ENCODE data around the gene PTGFRN.

Gene PTGFRN

DNA sequence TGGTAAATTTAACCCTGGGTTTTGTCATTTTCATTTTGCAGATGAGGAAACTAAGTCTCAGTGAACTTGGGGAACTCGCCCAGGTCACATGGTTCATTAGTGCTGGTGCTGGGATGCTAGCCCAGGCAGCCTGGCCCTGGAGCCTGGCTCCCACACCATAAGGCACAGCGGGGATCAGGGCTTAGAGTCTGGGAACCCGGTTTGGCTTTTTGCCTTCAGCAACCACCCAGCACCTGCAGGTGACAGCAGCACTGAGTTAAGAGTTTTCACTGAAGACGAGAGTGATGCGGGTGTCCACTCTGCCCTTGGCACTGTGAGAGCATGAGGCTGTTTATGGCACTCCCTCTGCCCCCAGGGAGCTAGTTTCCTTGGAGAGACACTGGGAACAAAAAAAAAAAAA lies 73.4 kb downstream of the PTGFRN start:
- Histone ChIP-seq H3K27ac (ENCODE audit: insufficient read depth in 1 of 2, low read depth in 1 of 2, low read length in 2 of 2, poor library complexity in 1 of 2, severe bottlenecking in 2 of 2) (no peak overlapping the region), H3K9me3 (ENCODE audit: control extremely low read depth in 1 of 5, control insufficient read depth in 4 of 5, insufficient read depth in 2 of 5, low read depth in 1 of 5, low read length in 4 of 5) (no peaks in the 10 kb centered on the region), H3K27me3 (replicated peaks in 2 of 5; ENCODE audit: control insufficient read depth in 4 of 5, insufficient read depth in 5 of 5, low read length in 4 of 5) (no peaks in the 10 kb centered on the region), H3K36me3 (ENCODE audit: control insufficient read depth in 4 of 4, insufficient read depth in 4 of 4, low read length in 3 of 4) (no peaks in the 10 kb centered on the region), H3K4me1 (ENCODE audit: control extremely low read depth in 1 of 4, control insufficient read depth in 4 of 4, insufficient read depth in 4 of 4, low read length in 3 of 4) (peaks cover 2 to 19% (median 15%) of the 10 kb centered on the region in 4 experiments), H3K4me3 (ENCODE audit: control insufficient read depth in 1 of 7, extremely low read depth in 1 of 7, insufficient read depth in 4 of 7, low read depth in 2 of 7, low read length in 6 of 7) (no peak overlapping the region)
- ChIA-PET CTCF (no interaction called here), POLR2A (no interaction called here)
- no peak for DNase-seq
- WGBS (ENCODE audit: insufficient coverage): 100% methylated on average over 3 of the region's 5 CpGs

DNA sequence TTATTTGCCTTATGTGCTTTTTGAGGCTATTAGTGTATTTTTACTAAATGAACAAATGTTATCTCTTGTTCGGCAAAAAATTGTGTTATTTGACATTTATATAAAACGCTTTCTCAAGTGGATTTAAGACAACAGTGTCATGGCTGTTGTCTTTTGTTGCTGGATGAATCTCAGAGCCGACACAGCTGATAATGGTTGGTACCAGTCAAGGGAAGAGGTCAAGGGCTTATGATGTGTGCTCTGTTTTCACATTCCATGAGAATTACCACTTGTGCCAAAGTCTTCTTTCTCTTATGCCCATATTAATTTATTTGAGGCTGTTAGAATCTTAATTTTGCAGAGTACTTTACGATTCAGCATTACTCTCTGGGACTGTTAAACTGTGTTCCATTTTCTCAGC lies 74.0 kb downstream of the PTGFRN start:
- POLR2A ChIA-PET: no interaction called here
- Histone ChIP-seq H3K27ac (ENCODE audit: insufficient read depth in 1 of 2, low read depth in 1 of 2, low read length in 2 of 2, poor library complexity in 1 of 2, severe bottlenecking in 2 of 2) (no peak overlapping the region), H3K27me3 (replicated peaks in 2 of 5; ENCODE audit: control insufficient read depth in 4 of 5, insufficient read depth in 5 of 5, low read length in 4 of 5) (no peaks in the 10 kb centered on the region), H3K9me3 (ENCODE audit: control extremely low read depth in 1 of 5, control insufficient read depth in 4 of 5, insufficient read depth in 2 of 5, low read depth in 1 of 5, low read length in 4 of 5) (no peaks in the 10 kb centered on the region), H3K4me1 (ENCODE audit: control extremely low read depth in 1 of 4, control insufficient read depth in 4 of 4, insufficient read depth in 4 of 4, low read length in 3 of 4) (peaks cover 2 to 19% (median 15%) of the 10 kb centered on the region in 4 experiments), H3K36me3 (ENCODE audit: control insufficient read depth in 4 of 4, insufficient read depth in 4 of 4, low read length in 3 of 4) (no peaks in the 10 kb centered on the region), H3K4me3 (ENCODE audit: control insufficient read depth in 1 of 7, extremely low read depth in 1 of 7, insufficient read depth in 4 of 7, low read depth in 2 of 7, low read length in 6 of 7) (no peak overlapping the region)
- CTCF ChIA-PET: interaction anchor here (1.0 to 1.2 kb wide), 2 partner anchors 27 to 210 kb away, joined by 3 to 4 read pairs; no protein-coding TSS in a partner anchor
- DNase-seq: no peak
- WGBS (ENCODE audit: insufficient coverage): 100% methylated on average over 2 of the region's 4 CpGs

DNA sequence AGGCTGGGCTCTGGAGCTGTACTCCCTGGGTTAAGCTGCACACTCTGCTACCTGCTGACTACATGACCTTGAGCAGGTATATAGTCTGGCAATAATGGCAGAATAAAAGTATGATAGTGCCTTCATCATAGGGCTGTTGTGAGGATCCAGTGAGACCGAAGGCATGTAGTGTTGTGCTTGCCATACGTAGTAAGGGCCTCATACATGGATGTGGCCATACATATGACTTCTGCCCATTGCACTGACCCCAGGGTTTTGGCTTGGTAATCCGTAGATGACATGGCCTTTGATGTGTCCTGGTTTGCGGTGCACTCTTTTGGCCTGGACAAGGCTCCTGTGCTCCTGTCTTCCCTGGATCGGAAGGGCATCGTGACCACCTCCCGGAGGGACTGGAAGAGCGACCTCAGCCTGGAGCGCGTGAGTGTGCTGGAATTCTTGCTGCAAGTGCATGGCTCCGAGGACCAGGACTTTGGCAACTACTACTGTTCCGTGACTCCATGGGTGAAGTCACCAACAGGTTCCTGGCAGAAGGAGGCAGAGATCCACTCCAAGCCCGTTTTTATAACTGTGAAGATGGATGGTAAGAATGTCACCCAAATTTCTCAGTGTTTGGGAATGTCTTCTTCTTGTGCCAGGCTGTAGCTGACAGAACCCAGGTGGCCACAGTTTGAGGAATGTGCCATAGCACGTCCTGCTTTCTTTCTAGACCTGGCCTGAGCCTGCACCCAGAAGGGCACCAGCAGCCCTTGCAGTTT lies 74.9 kb downstream of the PTGFRN start:
- POLR2A ChIA-PET: no interaction called here
- CTCF ChIA-PET: interaction anchor here (1.0 to 1.2 kb wide), 2 partner anchors 26 to 211 kb away, joined by 3 to 4 read pairs; no protein-coding TSS in a partner anchor

DNA sequence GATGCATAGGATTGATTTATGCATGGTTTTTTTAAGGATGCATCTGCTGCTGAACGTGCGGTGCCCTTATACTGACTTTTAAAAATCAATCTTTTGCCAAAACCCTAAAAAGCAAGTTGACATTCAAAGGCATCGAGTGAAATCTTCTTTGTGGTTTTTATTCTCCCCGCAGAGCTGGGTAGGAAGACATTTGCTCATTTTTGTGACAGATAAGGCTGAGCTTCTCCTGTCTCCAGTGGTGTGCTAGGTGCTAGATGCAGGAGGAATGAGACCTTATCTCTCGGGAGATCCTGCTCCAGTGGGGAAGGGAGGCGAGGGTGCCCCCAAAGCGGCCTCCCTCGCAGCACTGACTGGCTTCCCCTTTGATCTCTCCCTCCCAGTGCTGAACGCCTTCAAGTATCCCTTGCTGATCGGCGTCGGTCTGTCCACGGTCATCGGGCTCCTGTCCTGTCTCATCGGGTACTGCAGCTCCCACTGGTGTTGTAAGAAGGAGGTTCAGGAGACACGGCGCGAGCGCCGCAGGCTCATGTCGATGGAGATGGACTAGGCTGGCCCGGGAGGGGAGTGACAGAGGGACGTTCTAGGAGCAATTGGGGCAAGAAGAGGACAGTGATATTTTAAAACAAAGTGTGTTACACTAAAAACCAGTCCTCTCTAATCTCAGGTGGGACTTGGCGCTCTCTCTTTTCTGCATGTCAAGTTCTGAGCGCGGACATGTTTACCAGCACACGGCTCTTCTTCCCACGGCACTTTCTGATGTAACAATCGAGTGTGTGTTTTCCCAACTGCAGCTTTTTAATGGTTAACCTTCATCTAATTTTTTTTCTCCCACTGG lies 76.9 kb downstream of the PTGFRN start:
- Histone ChIP-seq H3K4me3 (ENCODE audit: control insufficient read depth in 1 of 7, extremely low read depth in 1 of 7, insufficient read depth in 4 of 7, low read depth in 2 of 7, low read length in 6 of 7) (no peak overlapping the region), H3K4me1 (ENCODE audit: control extremely low read depth in 1 of 4, control insufficient read depth in 4 of 4, insufficient read depth in 4 of 4, low read length in 3 of 4) (peaks cover 2 to 28% (median 18%) of the 10 kb centered on the region in 4 experiments), H3K36me3 (ENCODE audit: control insufficient read depth in 4 of 4, insufficient read depth in 4 of 4, low read length in 3 of 4) (no peaks in the 10 kb centered on the region), H3K27me3 (replicated peaks in 2 of 5; ENCODE audit: control insufficient read depth in 4 of 5, insufficient read depth in 5 of 5, low read length in 4 of 5) (no peaks in the 10 kb centered on the region), H3K27ac (ENCODE audit: insufficient read depth in 1 of 2, low read depth in 1 of 2, low read length in 2 of 2, poor library complexity in 1 of 2, severe bottlenecking in 2 of 2) (no peak overlapping the region), H3K9me3 (ENCODE audit: control extremely low read depth in 1 of 5, control insufficient read depth in 4 of 5, insufficient read depth in 2 of 5, low read depth in 1 of 5, low read length in 4 of 5) (no peaks in the 10 kb centered on the region)
- POLR2A ChIA-PET: interaction anchor here (0.8 kb wide), 1 partner anchor 17 kb away, joined by 4 read pairs; no protein-coding TSS in a partner anchor
- DNase-seq: peak in 2 of 3 donors; percentile 67 to 82
- CTCF ChIA-PET: interaction anchor here (0.6 to 1.8 kb wide), 5 partner anchors 11 to 86 kb away, joined by 3 to 4 read pairs (median 3); no protein-coding TSS in a partner anchor
- WGBS (ENCODE audit: insufficient coverage): 71% methylated on average over 15 of the region's 29 CpGs

More for the DNA sequence above, 74.9 kb downstream of the PTGFRN start:
- H3K9me3 ChIP-seq (ENCODE audit: control extremely low read depth in 1 of 5, control insufficient read depth in 4 of 5, insufficient read depth in 2 of 5, low read depth in 1 of 5, low read length in 4 of 5): no peaks in the 10 kb centered on the region
- no peaks in the 10 kb centered on the region for H3K27me3 ChIP-seq (replicated peaks in 2 of 5; ENCODE audit: control insufficient read depth in 4 of 5, insufficient read depth in 5 of 5, low read length in 4 of 5)
- DNase-seq: no peak
- peaks cover 2 to 19% (median 15%) of the 10 kb centered on the region in 4 experiments for H3K4me1 ChIP-seq (ENCODE audit: control extremely low read depth in 1 of 4, control insufficient read depth in 4 of 4, insufficient read depth in 4 of 4, low read length in 3 of 4)
- H3K4me3 ChIP-seq (ENCODE audit: control insufficient read depth in 1 of 7, extremely low read depth in 1 of 7, insufficient read depth in 4 of 7, low read depth in 2 of 7, low read length in 6 of 7): no peak overlapping the region
- no peak overlapping the region for H3K27ac ChIP-seq (ENCODE audit: insufficient read depth in 1 of 2, low read depth in 1 of 2, low read length in 2 of 2, poor library complexity in 1 of 2, severe bottlenecking in 2 of 2)
- 98% methylated on average over 14 of the region's 14 CpGs for WGBS (ENCODE audit: insufficient coverage)
- H3K36me3 ChIP-seq (ENCODE audit: control insufficient read depth in 4 of 4, insufficient read depth in 4 of 4, low read length in 3 of 4): no peaks in the 10 kb centered on the region

DNA sequence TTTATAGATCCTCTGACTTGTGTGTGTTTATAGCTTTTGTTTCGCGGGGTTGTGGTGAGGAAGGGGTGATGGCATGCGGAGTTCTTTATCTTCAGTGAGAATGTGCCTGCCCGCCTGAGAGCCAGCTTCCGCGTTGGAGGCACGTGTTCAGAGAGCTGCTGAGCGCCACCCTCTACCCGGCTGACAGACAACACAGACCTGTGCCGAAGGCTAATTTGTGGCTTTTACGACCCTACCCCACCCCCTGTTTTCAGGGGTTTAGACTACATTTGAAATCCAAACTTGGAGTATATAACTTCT lies 77.5 kb downstream of the PTGFRN start:
- H3K36me3 ChIP-seq (ENCODE audit: control insufficient read depth in 4 of 4, insufficient read depth in 4 of 4, low read length in 3 of 4): no peaks in the 10 kb centered on the region
- WGBS (ENCODE audit: insufficient coverage): 33% methylated on average over 9 of the region's 11 CpGs
- no peaks in the 10 kb centered on the region for H3K9me3 ChIP-seq (ENCODE audit: control extremely low read depth in 1 of 5, control insufficient read depth in 4 of 5, insufficient read depth in 2 of 5, low read depth in 1 of 5, low read length in 4 of 5)
- H3K4me3 ChIP-seq (ENCODE audit: control insufficient read depth in 1 of 7, extremely low read depth in 1 of 7, insufficient read depth in 4 of 7, low read depth in 2 of 7, low read length in 6 of 7): no peak overlapping the region
- DNase-seq: peak in 2 of 3 donors; percentile 61 to 77
- no peak overlapping the region for H3K27ac ChIP-seq (ENCODE audit: insufficient read depth in 1 of 2, low read depth in 1 of 2, low read length in 2 of 2, poor library complexity in 1 of 2, severe bottlenecking in 2 of 2)
- H3K27me3 ChIP-seq (replicated peaks in 2 of 5; ENCODE audit: control insufficient read depth in 4 of 5, insufficient read depth in 5 of 5, low read length in 4 of 5): no peaks in the 10 kb centered on the region
- H3K4me1 ChIP-seq (ENCODE audit: control extremely low read depth in 1 of 4, control insufficient read depth in 4 of 4, insufficient read depth in 4 of 4, low read length in 3 of 4): peaks cover 2 to 32% (median 18%) of the 10 kb centered on the region in 4 experiments
- CTCF ChIA-PET: interaction anchor here (1.8 kb wide), 1 partner anchor 17 kb away, joined by 3 read pairs; no protein-coding TSS in a partner anchor
- POLR2A ChIA-PET: interaction anchor here (0.8 kb wide), 1 partner anchor 17 kb away, joined by 4 read pairs; no protein-coding TSS in a partner anchor

DNA sequence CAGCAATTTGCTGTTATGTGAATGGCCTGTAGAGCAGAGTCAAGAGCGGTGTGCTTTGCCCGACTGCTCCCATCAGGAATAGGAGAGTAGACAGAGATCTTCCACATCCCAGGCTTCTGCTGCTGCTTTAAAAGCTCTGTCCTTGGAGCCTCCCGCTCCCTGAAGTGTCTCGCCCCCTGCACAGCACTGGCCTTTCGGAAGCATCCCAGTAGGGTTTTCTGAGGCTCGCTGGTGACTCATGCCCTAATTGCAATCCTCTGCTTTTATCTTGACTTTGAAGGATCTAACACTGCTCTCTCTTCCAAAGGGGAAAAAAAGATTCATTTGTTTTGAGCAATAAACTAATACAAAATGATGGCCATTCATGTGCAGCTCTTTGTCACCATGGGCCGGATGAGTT lies 78.5 kb downstream of the PTGFRN start:
- no peak for DNase-seq
- POLR2A ChIA-PET: no interaction called here
- Histone ChIP-seq H3K4me1 (ENCODE audit: control extremely low read depth in 1 of 4, control insufficient read depth in 4 of 4, insufficient read depth in 4 of 4, low read length in 3 of 4) (peaks cover 2 to 32% (median 18%) of the 10 kb centered on the region in 4 experiments), H3K27ac (ENCODE audit: insufficient read depth in 1 of 2, low read depth in 1 of 2, low read length in 2 of 2, poor library complexity in 1 of 2, severe bottlenecking in 2 of 2) (no peak overlapping the region), H3K4me3 (ENCODE audit: control insufficient read depth in 1 of 7, extremely low read depth in 1 of 7, insufficient read depth in 4 of 7, low read depth in 2 of 7, low read length in 6 of 7) (no peak overlapping the region), H3K27me3 (replicated peaks in 2 of 5; ENCODE audit: control insufficient read depth in 4 of 5, insufficient read depth in 5 of 5, low read length in 4 of 5) (no peaks in the 10 kb centered on the region), H3K9me3 (ENCODE audit: control extremely low read depth in 1 of 5, control insufficient read depth in 4 of 5, insufficient read depth in 2 of 5, low read depth in 1 of 5, low read length in 4 of 5) (no peaks in the 10 kb centered on the region), H3K36me3 (ENCODE audit: control insufficient read depth in 4 of 4, insufficient read depth in 4 of 4, low read length in 3 of 4) (no peaks in the 10 kb centered on the region)
- CTCF ChIA-PET: no interaction called here
- WGBS (ENCODE audit: insufficient coverage): 96% methylated on average over 6 of the region's 7 CpGs

DNA sequence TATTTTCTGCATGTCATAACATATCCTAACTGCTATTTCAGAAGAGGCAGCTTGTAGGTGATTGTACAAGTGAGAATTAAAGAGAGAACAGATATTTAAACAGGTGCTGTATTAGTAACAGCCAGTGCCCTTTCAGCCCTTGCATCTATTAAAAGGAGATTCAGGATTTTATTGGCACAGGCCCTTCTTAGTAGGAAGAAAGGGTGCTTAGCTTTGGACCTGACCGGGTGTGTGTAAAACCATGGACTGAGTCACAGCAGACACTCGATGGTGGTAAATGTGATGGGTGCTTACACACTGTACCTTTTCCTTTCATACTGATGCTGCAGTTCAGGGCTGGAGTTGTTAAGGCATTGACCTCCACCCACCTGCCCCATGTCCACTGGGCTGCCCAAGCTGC lies 79.2 kb downstream of the PTGFRN start:
- H3K36me3 ChIP-seq (ENCODE audit: control insufficient read depth in 4 of 4, insufficient read depth in 4 of 4, low read length in 3 of 4): no peaks in the 10 kb centered on the region
- no peaks in the 10 kb centered on the region for H3K27me3 ChIP-seq (replicated peaks in 2 of 5; ENCODE audit: control insufficient read depth in 4 of 5, insufficient read depth in 5 of 5, low read length in 4 of 5)
- DNase-seq: no peak
- no peak overlapping the region for H3K27ac ChIP-seq (ENCODE audit: insufficient read depth in 1 of 2, low read depth in 1 of 2, low read length in 2 of 2, poor library complexity in 1 of 2, severe bottlenecking in 2 of 2)
- ChIA-PET POLR2A (no interaction called here), CTCF (interaction anchor here (1.0 kb wide), 1 partner anchor 54 kb away, joined by 3 read pairs; no protein-coding TSS in a partner anchor)
- 100% methylated on average over 2 of the region's 2 CpGs for WGBS (ENCODE audit: insufficient coverage)
- no peak overlapping the region for H3K4me3 ChIP-seq (ENCODE audit: control insufficient read depth in 1 of 7, extremely low read depth in 1 of 7, insufficient read depth in 4 of 7, low read depth in 2 of 7, low read length in 6 of 7)
- peaks cover 2 to 32% (median 18%) of the 10 kb centered on the region in 4 experiments for H3K4me1 ChIP-seq (ENCODE audit: control extremely low read depth in 1 of 4, control insufficient read depth in 4 of 4, insufficient read depth in 4 of 4, low read length in 3 of 4)
- H3K9me3 ChIP-seq (ENCODE audit: control extremely low read depth in 1 of 5, control insufficient read depth in 4 of 5, insufficient read depth in 2 of 5, low read depth in 1 of 5, low read length in 4 of 5): no peaks in the 10 kb centered on the region

All from common myeloid progenitor, CD34-positive (primary cell).